ENCODE data around the gene KCNMA1. TPM values are rescaled to one million over a fixed set of nuclear protein-coding genes. Genes with fewer than 3 reads are reported as not detected.
A peak's percentile ranks its signal among the peaks of the same experiment; 100 is the strongest.

KCNMA1 gene
- total and polyA plus RNA-seq, 7 experiments from 2014 or later: 0.42 TPM; not detected in 6

GRCh38 chr10:77552252-77552651 lies 85.4 kb downstream of the KCNMA1 start:
- intact Hi-C loops (cut with micrococcal nuclease): no loop called here

GRCh38 chr10:77550378-77550777 lies 87.2 kb downstream of the KCNMA1 start:
- peaks cover 0 to 2% (median 0%) of the 10 kb centered on the region in 7 donors for H3K4me1 Mint-ChIP-seq
- no peak for ATAC-seq
- ChIA-PET POLR2A (no interaction called here), CTCF (no interaction called here)
- H3K36me3 ChIP-seq (ENCODE audit: control insufficient read depth in 2 of 3, insufficient read depth in 3 of 3, low read length in 3 of 3): no peaks in the 10 kb centered on the region
- H3K9me3 Mint-ChIP-seq: peaks cover 0 to 6% (median 0%) of the 10 kb centered on the region in 11 donors
- no peaks in the 10 kb centered on the region for H3K9me3 ChIP-seq (ENCODE audit: control insufficient read depth in 2 of 3, low read length in 3 of 3)
- intact Hi-C loops (cut with micrococcal nuclease): no loop called here
- no peak for DNase-seq
- no peaks in the 10 kb centered on the region for H3K27me3 ChIP-seq (ENCODE audit: control insufficient read depth in 2 of 2, insufficient read depth in 2 of 2, low read length in 2 of 2)
- no peak overlapping the region for H3K27ac ChIP-seq (ENCODE audit: low read depth, low read length)
- no peak overlapping the region for H3K4me3 Mint-ChIP-seq
- no peaks in the 10 kb centered on the region for H3K36me3 Mint-ChIP-seq
- no peak overlapping the region for H3K4me3 ChIP-seq (ENCODE audit: low read length)
- no peak overlapping the region for H3K27ac Mint-ChIP-seq
- H3K4me1 ChIP-seq (ENCODE audit: control insufficient read depth in 2 of 2, insufficient read depth in 2 of 2, low read length in 2 of 2): no peaks in the 10 kb centered on the region
- H3K27me3 Mint-ChIP-seq: peaks cover 0 to 24% (median 6%) of the 10 kb centered on the region in 5 donors

More at GRCh38 chr10:77552252-77552651, 85.4 kb downstream of the KCNMA1 start:
- ATAC-seq: no peak
- no peaks in the 10 kb centered on the region for H3K36me3 Mint-ChIP-seq
- H3K4me3 Mint-ChIP-seq: no peak overlapping the region
- Histone ChIP-seq H3K36me3 (ENCODE audit: control insufficient read depth in 2 of 3, insufficient read depth in 3 of 3, low read length in 3 of 3) (no peaks in the 10 kb centered on the region), H3K4me3 (ENCODE audit: low read length) (no peak overlapping the region), H3K27me3 (ENCODE audit: control insufficient read depth in 2 of 2, insufficient read depth in 2 of 2, low read length in 2 of 2) (no peaks in the 10 kb centered on the region), H3K27ac (ENCODE audit: low read depth, low read length) (no peak overlapping the region), H3K4me1 (ENCODE audit: control insufficient read depth in 2 of 2, insufficient read depth in 2 of 2, low read length in 2 of 2) (no peaks in the 10 kb centered on the region), H3K9me3 (ENCODE audit: control insufficient read depth in 2 of 3, low read length in 3 of 3) (no peaks in the 10 kb centered on the region)
- no peak for DNase-seq
- peaks cover 0 to 9% (median 3%) of the 10 kb centered on the region in 5 donors for H3K27me3 Mint-ChIP-seq
- H3K9me3 Mint-ChIP-seq: peaks cover 0 to 4% (median 0%) of the 10 kb centered on the region in 11 donors
- H3K27ac Mint-ChIP-seq: no peak overlapping the region
- peaks cover 0 to 2% (median 0%) of the 10 kb centered on the region in 7 donors for H3K4me1 Mint-ChIP-seq
- ChIA-PET POLR2A (no interaction called here), CTCF (no interaction called here)

GRCh38 chr10:77548671-77549070 lies 88.9 kb downstream of the KCNMA1 start:
- intact Hi-C loops (cut with micrococcal nuclease): no loop called here
- Histone ChIP-seq H3K27me3 (ENCODE audit: control insufficient read depth in 2 of 2, insufficient read depth in 2 of 2, low read length in 2 of 2) (no peaks in the 10 kb centered on the region), H3K4me1 (ENCODE audit: control insufficient read depth in 2 of 2, insufficient read depth in 2 of 2, low read length in 2 of 2) (no peaks in the 10 kb centered on the region), H3K36me3 (ENCODE audit: control insufficient read depth in 2 of 3, insufficient read depth in 3 of 3, low read length in 3 of 3) (no peaks in the 10 kb centered on the region), H3K27ac (ENCODE audit: low read depth, low read length) (no peak overlapping the region), H3K9me3 (ENCODE audit: control insufficient read depth in 2 of 3, low read length in 3 of 3) (no peaks in the 10 kb centered on the region), H3K4me3 (ENCODE audit: low read length) (no peak overlapping the region)
- ChIA-PET CTCF (no interaction called here), POLR2A (no interaction called here)
- DNase-seq (no peak), ATAC-seq (no peak)
- Mint-ChIP-seq H3K36me3 (no peaks in the 10 kb centered on the region), H3K27me3 (peaks cover 0 to 24% (median 6%) of the 10 kb centered on the region in 5 donors), H3K4me3 (no peak overlapping the region), H3K9me3 (peaks cover 0 to 11% (median 3%) of the 10 kb centered on the region in 11 donors), H3K27ac (no peak overlapping the region), H3K4me1 (no peaks in the 10 kb centered on the region)

- Mint-ChIP-seq H3K36me3 (no peaks in the 10 kb centered on the region), H3K4me1 (no peaks in the 10 kb centered on the region), H3K4me3 (no peak overlapping the region), H3K9me3 (peaks cover 0 to 16% (median 4%) of the 10 kb centered on the region in 11 donors), H3K27me3 (peaks cover 0 to 24% (median 6%) of the 10 kb centered on the region in 5 donors), H3K27ac (no peak overlapping the region)
- Histone ChIP-seq H3K27me3 (ENCODE audit: control insufficient read depth in 2 of 2, insufficient read depth in 2 of 2, low read length in 2 of 2) (no peaks in the 10 kb centered on the region), H3K27ac (ENCODE audit: low read depth, low read length) (no peak overlapping the region), H3K4me1 (ENCODE audit: control insufficient read depth in 2 of 2, insufficient read depth in 2 of 2, low read length in 2 of 2) (no peaks in the 10 kb centered on the region), H3K4me3 (ENCODE audit: low read length) (no peak overlapping the region), H3K9me3 (ENCODE audit: control insufficient read depth in 2 of 3, low read length in 3 of 3) (peaks cover 0 to 1% (median 0%) of the 10 kb centered on the region in 3 experiments), H3K36me3 (ENCODE audit: control insufficient read depth in 2 of 3, insufficient read depth in 3 of 3, low read length in 3 of 3) (no peaks in the 10 kb centered on the region)
- ChIA-PET CTCF (no interaction called here), POLR2A (no interaction called here)
- DNase-seq (no peak), ATAC-seq (no peak)
- intact Hi-C loops (cut with micrococcal nuclease): no loop called here
These were observed 89.5 kb downstream of the KCNMA1 start for GRCh38 chr10:77548157-77548556.

GRCh38 chr10:77547307-77548050 lies 90.1 kb downstream of the KCNMA1 start:
- Histone ChIP-seq H3K4me1 (ENCODE audit: control insufficient read depth in 2 of 2, insufficient read depth in 2 of 2, low read length in 2 of 2) (no peaks in the 10 kb centered on the region), H3K4me3 (ENCODE audit: low read length) (no peak overlapping the region), H3K27ac (ENCODE audit: low read depth, low read length) (no peak overlapping the region), H3K27me3 (ENCODE audit: control insufficient read depth in 2 of 2, insufficient read depth in 2 of 2, low read length in 2 of 2) (no peaks in the 10 kb centered on the region), H3K36me3 (ENCODE audit: control insufficient read depth in 2 of 3, insufficient read depth in 3 of 3, low read length in 3 of 3) (no peaks in the 10 kb centered on the region), H3K9me3 (ENCODE audit: control insufficient read depth in 2 of 3, low read length in 3 of 3) (peaks cover 0 to 4% (median 0%) of the 10 kb centered on the region in 3 experiments)
- no peak overlapping the region for H3K4me3 Mint-ChIP-seq
- DNase-seq (no peak), ATAC-seq (no peak)
- H3K4me1 Mint-ChIP-seq: no peaks in the 10 kb centered on the region
- peaks cover 0 to 23% (median 7%) of the 10 kb centered on the region in 11 donors for H3K9me3 Mint-ChIP-seq
- CTCF ChIA-PET: no interaction called here
- POLR2A ChIA-PET: no interaction called here
- H3K27ac Mint-ChIP-seq: no peak overlapping the region
- H3K27me3 Mint-ChIP-seq: peaks cover 0 to 24% (median 6%) of the 10 kb centered on the region in 5 donors
- intact Hi-C loops (cut with micrococcal nuclease): no loop called here
- no peaks in the 10 kb centered on the region for H3K36me3 Mint-ChIP-seq

GRCh38 chr10:77546042-77546441 lies 91.6 kb downstream of the KCNMA1 start:
- no peaks in the 10 kb centered on the region for H3K36me3 ChIP-seq (ENCODE audit: control insufficient read depth in 2 of 3, insufficient read depth in 3 of 3, low read length in 3 of 3)
- H3K9me3 ChIP-seq (ENCODE audit: control insufficient read depth in 2 of 3, low read length in 3 of 3): peaks cover 0 to 4% (median 0%) of the 10 kb centered on the region in 3 experiments
- no peak overlapping the region for H3K4me3 ChIP-seq (ENCODE audit: low read length)
- H3K36me3 Mint-ChIP-seq: no peaks in the 10 kb centered on the region
- no peaks in the 10 kb centered on the region for H3K4me1 ChIP-seq (ENCODE audit: control insufficient read depth in 2 of 2, insufficient read depth in 2 of 2, low read length in 2 of 2)
- ATAC-seq (no peak), DNase-seq (no peak)
- H3K27me3 ChIP-seq (ENCODE audit: control insufficient read depth in 2 of 2, insufficient read depth in 2 of 2, low read length in 2 of 2): no peaks in the 10 kb centered on the region
- H3K4me3 Mint-ChIP-seq: peak overlapping the region in 1 of 10 donors; percentile 65
- H3K27ac ChIP-seq (ENCODE audit: low read depth, low read length): no peak overlapping the region
- no peaks in the 10 kb centered on the region for H3K4me1 Mint-ChIP-seq
- intact Hi-C loops (cut with micrococcal nuclease): no loop called here
- no peak overlapping the region for H3K27ac Mint-ChIP-seq
- ChIA-PET CTCF (no interaction called here), POLR2A (no interaction called here)
- peaks cover 0 to 34% (median 7%) of the 10 kb centered on the region in 11 donors for H3K9me3 Mint-ChIP-seq
- peaks cover 0 to 15% (median 6%) of the 10 kb centered on the region in 5 donors for H3K27me3 Mint-ChIP-seq

GRCh38 chr10:77545585-77545984 lies 92.0 kb downstream of the KCNMA1 start:
- Histone ChIP-seq H3K4me3 (ENCODE audit: low read length) (no peak overlapping the region), H3K27me3 (ENCODE audit: control insufficient read depth in 2 of 2, insufficient read depth in 2 of 2, low read length in 2 of 2) (no peaks in the 10 kb centered on the region), H3K9me3 (ENCODE audit: control insufficient read depth in 2 of 3, low read length in 3 of 3) (peaks cover 0 to 4% (median 0%) of the 10 kb centered on the region in 3 experiments), H3K27ac (ENCODE audit: low read depth, low read length) (no peak overlapping the region), H3K36me3 (ENCODE audit: control insufficient read depth in 2 of 3, insufficient read depth in 3 of 3, low read length in 3 of 3) (no peaks in the 10 kb centered on the region), H3K4me1 (ENCODE audit: control insufficient read depth in 2 of 2, insufficient read depth in 2 of 2, low read length in 2 of 2) (no peaks in the 10 kb centered on the region)
- no peak overlapping the region for H3K4me3 Mint-ChIP-seq
- CTCF ChIA-PET: no interaction called here
- ATAC-seq (no peak), DNase-seq (no peak)
- no peaks in the 10 kb centered on the region for H3K4me1 Mint-ChIP-seq
- H3K36me3 Mint-ChIP-seq: no peaks in the 10 kb centered on the region
- POLR2A ChIA-PET: no interaction called here
- H3K27me3 Mint-ChIP-seq: peaks cover 0 to 15% (median 6%) of the 10 kb centered on the region in 5 donors
- intact Hi-C loops (cut with micrococcal nuclease): no loop called here
- peaks cover 0 to 39% (median 7%) of the 10 kb centered on the region in 11 donors for H3K9me3 Mint-ChIP-seq
- H3K27ac Mint-ChIP-seq: no peak overlapping the region

Data from naive thymus-derived CD4-positive, alpha-beta T cell (primary cell).